GM21423 (cell line): ENCODE data around the gene PCNX4.

Experiments used
- ATAC-seq: cut with Tn5 transposase; IDR thresholded peaks from one replicate; pipeline ENCODE4 v1.9.1; 2021; ENCODE audit warnings: mild to moderate bottlenecking, moderate library complexity; ENCODE audit not compliant: unreplicated experiment

Gene PCNX4

DNA sequence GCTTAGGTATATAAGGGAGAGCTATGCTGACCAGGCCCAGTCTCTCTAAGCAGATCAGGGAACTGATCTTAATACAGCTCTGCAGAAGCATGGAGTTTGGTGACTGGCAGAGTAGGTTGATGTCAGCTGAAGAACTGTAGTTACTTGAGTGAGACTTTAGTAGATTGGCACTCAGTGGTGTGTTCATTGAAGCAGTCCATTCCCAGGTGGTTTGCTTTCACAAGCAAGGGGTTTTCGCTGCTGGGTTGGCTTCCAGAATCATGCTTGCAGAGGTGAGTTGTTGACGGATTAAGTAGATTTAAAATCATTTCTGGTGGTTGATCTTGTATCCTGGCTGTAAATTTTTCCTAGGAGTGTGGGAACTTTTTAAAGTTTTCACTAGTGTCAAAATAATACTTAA is 80.0 kb downstream of the PCNX4 start:
- ATAC-seq, result no peak

- no peak for ATAC-seq
Observed at GRCh38 chr14:60174352-60175254, 82.9 kb downstream of the PCNX4 start.

GRCh38 chr14:60175255-60175902 is 83.7 kb downstream of the PCNX4 start:
- no peak for ATAC-seq

DNA sequence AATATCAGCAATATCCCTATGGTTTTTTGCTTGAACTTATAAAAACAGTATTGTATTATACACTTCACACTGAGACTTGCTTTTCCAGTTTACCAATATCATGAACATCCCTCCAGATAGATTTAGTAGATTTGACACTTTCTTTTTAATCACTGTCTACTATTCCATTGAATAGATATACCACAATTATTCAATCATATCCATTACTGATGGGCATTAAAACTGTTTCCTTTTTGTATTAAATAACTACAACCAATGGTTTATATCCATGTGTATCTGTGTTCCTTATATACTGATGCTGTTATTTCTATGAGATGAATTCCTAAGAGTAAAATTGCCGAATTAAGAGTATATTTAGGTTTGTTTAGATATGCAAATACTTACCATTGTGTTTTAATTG is 86.4 kb downstream of the PCNX4 start:
- ATAC-seq, result no peak

DNA sequence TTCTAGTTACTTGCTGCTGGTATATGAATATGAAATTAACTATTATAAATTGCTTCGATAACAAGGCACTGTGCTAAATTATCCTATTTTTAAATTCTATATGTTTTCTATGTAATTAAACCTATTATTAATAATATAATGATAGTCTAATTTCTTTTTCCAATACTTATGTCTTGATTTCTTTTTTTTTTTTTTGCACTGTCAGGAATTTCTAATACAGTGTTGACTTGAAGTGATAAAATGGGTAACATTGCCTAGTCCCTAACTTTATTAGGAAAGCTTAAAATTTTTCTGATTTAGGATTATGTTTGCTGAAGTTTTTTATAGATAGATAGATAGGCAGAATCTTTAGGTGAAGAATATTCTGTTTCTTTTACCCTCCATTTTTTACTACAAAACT is 87.1 kb downstream of the PCNX4 start:
- ATAC-seq, result no peak

DNA sequence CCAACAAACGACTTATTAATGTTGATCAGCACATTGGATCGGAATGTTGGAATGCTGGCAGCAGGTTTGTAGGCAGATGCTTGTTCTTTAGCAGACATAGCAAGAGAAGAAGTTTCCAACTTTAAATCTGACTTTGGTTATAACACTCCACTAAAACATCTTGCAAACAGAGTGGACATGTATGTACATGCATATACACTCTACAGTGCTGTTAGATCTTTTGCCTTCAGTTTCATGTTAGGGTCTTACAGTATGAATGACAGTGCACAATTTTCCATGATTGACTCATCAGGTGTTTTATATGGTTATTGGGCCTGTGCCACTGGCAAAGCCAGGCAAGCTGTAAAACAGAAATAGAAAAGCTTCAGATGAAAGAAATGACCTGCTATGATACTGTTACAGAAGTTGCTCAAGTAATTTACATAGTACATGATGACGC is 87.7 kb downstream of the PCNX4 start:
- ATAC-seq, result no peak

DNA sequence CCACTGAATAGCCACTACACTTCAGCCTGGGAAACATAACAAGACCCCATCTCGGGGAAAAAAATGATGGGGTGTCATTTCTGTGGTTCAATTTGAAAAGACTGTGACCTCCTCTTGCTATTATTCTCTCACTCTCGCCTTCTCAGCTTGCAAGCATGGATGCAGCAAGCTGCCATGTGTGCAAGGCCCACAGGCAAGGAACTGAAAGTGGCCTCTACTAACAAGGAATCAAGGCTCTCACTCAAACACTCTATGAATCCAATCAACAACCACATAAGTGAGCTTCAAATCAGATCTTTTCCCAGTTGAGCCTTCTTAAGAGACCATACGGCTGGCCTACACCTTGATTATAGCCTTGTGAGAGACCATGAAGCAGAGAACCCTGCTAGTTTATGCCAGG is 91.4 kb downstream of the PCNX4 start:
- no peak for ATAC-seq

- peak; percentile 46 for ATAC-seq
Observed at GRCh38 chr14:60183741-60184140, 92.0 kb downstream of the PCNX4 start.

DNA sequence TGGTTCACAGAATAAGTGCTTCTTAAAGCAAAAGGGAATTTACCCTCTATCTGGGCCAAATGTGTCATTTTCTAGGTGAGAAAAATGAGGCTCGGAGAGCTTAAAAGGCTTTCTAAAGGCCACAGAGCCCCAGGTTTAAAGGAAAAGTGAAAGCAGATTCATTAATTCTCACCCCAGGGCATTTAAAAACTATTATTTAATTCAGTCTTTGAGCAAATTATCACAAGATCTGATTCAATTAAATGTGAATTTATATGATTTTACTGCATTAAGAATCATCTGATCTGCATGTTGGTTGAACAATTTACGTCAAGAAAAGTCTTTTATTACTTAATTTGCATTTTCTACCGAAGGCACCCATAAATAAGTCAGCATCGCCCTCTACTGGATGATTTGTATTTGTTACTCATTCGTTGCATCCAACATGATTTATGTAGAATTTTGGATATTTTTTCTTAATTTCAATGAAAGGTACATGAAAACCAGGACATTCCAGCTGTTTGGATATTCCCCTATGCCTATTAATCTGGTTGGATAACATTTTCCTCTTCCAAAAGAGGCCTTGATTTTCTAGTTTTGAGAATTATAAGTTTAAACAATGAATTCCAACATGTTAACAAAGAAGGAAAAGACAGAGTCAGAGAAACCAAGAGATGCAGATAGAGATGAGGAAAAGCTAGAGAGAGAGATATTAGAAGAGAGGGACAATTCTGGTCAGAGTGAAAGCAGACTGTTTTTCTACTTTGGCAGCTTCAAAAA is 92.6 kb downstream of the PCNX4 start:
- ATAC-seq, result peak; percentile 44

DNA sequence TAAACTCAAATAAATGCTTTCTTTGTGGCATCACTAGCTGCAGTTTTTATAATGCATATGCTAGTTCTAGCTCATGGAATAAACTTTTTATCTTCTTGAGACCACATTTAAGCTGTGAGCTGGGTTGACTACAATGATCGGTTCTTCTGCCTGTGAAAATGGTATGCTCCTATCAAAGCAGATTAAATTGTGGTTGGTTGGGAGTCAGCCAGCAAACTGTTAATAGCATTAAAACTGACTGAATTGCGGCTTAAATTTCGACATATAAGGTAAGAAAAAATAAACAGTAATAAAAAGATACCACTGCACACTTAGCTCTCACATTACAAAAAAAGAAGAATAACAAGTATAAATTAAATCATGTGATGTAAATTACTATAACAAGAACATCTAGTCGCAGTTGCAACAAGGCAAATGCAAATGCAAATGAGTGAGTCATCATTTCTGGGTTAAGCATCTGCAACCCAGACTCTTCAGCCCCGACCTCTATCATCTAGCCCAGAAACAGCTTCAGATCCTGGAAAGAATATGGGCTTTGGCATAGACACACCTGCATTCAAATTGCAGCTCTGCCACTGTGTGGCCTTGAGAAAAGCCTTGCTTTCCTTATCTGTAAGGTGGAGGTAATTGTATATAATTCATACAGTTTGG is 93.3 kb downstream of the PCNX4 start:
- no peak for ATAC-seq

DNA sequence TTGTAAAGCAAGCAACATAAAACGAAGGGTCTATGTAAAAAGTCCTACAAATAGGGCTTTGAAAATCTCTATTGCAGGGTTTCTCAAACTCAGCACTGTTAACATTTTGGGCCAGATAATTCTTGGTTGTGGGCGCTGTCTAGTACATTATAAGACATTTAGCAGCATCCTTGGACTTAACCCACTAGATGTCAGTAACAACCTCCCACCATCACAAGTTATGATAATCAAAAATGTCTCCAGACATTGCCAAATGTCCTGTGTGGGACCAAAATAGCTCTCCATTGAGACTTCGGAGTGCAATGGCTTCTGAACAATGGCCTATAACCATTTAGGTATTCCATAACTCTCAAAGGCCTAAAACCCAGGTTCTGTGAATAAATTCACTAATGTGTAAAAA is 96.4 kb downstream of the PCNX4 start:
- no peak for ATAC-seq

DNA sequence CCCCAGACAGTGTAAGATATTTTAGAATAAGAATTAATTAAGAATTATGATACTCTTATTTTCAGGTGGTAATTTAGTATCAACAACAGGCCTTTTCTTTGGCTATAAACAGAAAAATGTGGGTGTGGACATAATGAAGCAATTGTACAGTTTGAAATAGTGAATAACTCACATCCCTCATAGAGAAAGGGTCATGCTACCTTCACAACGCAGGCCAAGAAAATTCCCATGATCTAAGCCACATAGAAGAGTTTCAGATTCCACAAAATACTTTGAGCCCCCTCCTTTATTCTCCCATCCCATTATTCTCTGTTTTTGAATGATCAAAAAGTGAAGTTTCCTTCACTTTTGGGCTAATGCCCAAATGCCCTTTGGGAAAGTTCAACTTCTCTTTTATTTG is 97.0 kb downstream of the PCNX4 start:
- ATAC-seq, result no peak

DNA sequence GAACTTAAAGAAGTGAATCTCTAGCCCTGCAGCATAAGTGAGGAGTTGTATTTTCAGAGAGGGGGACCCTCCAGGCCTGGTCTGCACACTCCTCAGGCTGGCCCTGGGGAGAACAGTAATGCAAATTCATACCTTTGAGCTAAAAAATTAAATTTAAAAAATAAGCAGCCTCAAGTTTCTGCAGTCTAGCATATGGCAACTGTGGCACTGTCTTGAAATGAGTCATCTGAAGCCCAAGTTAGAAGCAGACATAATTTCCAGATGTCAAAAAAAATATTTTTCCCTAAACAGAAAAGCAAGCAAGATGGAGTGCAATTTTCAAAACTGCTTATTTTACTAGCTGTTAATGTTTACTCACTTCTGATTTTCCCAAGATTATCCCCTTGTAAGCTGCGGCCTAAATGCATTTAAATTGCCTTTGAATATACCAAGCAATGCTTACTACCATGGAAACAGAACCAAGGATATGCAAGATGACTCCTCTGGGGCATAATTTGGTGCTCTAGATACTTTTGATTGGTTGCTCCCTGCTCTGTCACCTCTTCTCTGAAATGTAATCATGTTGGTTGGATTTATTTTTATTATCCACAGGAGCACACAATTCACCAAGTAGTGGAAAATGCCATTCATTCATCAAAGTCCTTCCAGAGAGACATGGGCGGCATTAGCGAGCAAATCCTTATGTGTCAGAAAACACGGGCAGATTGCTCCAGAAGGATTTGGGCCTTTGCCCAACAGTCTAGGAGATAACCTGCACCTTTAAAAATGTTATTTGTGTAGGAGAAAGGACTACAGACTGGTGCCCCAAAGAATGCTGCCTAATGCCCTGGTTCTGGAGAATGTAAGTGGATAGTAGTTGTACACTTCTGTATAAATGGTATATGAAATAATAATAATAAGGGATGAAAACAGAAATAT is 98.5 kb downstream of the PCNX4 start:
- no peak for ATAC-seq

GRCh38 chr14:60195179-60195810 is 103.6 kb downstream of the PCNX4 start:
- peak; percentile 71 for ATAC-seq

GRCh38 chr14:60196291-60196690 is 104.6 kb downstream of the PCNX4 start:
- ATAC-seq, result no peak

- no peak for ATAC-seq
Observed at GRCh38 chr14:60197629-60198303, 106.0 kb downstream of the PCNX4 start.

- ATAC-seq, result no peak
Observed at GRCh38 chr14:60199321-60199720, 107.6 kb downstream of the PCNX4 start.

DNA sequence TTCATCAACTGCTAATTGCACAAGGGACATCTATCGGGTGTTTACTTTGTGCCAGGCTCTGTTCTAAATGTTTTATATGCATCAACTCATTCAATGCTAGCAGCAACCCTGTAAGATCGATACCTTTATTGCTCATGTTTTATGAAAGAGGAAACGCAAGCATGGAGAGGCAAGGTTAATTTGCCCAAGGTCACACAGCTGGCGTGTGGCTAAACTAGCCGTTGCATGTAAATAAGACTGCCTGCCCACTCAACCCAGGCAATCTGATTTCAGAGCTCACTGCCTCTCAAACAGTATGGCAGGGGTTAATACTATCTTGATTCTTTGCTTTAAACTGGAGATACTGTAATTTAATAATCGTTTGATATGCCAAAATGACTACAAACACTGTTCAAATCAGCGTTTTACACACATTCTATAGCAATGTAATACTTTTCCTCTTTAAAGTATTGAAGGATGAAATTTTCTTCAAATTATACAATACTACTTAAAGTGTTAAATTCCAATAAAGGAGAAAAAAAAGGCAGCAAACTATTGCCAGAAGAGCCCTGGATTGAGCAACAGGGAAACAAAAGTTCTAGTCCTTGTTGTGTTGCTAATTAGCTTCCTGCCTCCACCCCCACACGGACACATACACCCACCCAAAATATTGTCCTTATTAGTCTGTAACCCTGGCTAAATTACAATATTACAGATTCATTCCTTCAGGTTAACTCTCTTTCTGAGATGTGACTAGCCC is 112.5 kb downstream of the PCNX4 start:
- ATAC-seq, result peak; percentile 79
